HG03135 (cell line): ENCODE results near the gene MINDY4.
"Not testable (repeated sequence)": the region's sequence is repeated elsewhere in the genome, so short reads cannot be mapped to it uniquely, and the experiment has no call there.

Experiments used
- ATAC-seq: cut with Tn5 transposase; IDR thresholded peaks from one replicate; pipeline ENCODE4 v1.9.1; 2021; ENCODE audit warnings: mild to moderate bottlenecking, moderate library complexity; ENCODE audit not compliant: unreplicated experiment

Gene MINDY4

DNA sequence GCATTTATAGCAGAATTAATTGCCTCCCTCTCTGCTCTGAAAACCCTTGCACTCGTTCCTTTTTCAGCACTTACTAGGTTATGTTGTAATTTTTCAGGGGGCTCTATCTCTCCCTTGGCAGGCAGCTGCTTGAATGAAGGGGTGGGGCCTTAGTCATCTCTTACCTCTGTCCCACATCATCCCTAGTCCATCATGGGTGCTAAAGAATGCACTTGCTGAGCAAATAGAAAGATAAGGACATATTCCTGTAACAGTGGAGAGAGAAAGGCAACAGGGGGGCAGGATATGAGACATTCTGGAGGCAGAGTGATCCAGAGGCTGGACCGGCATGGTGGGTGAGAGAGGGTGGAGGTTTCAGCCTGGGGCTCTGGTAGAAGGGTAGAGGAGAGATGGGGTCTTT is 60.0 kb downstream of the MINDY4 start:
- ATAC-seq, result no peak

DNA sequence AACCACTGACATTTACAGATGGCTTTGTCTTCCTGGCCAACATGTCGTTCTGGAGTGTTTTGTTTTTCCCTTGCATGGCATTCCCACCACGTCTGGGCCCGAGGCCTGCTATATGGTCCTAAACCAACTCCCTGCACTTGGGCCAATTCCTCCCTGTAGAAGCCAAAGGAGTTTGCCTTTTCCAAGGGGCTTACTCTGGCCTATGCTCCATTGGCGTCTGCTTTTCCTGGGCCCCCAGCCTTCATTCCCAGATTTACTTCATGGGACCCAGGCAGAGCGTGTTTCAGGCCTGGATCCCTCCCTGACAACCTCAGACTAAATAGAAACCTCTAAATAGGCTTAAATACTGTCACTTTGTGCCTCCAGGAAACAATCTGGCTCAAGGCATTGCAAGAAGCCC is 60.7 kb downstream of the MINDY4 start:
- ATAC-seq, result no peak

DNA sequence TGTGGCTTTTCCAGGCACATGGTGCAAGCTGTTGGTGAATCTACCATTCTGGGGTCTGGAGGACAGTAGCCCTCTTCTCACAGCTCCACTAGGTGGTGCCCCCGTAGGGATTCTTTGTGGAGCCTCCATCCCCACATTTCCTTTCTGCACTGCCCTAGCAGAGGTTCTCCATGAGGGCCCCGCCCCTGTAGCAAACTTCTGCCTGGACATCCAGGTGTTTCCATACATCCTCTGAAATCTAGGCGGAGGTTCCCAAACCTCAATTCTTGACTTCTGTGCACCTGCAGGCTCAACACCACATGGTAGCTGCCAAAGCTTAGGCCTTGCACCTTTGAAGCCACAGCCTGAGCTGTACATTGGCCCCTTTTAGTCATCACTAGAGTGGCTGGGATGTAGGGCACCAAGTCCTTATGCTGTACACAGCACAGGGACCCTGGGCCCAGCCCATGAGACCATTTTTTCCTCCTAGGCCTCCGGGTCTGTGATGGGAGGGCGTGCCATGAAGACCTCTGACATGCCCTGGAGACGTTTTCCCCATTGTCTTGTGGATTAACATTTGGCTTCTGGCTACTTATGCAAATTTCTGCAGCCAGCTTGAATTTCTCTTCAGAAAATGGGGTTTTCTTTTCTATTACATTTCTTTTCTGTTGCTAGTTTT is 62.9 kb downstream of the MINDY4 start:
- ATAC-seq, result not testable (repeated sequence)

DNA sequence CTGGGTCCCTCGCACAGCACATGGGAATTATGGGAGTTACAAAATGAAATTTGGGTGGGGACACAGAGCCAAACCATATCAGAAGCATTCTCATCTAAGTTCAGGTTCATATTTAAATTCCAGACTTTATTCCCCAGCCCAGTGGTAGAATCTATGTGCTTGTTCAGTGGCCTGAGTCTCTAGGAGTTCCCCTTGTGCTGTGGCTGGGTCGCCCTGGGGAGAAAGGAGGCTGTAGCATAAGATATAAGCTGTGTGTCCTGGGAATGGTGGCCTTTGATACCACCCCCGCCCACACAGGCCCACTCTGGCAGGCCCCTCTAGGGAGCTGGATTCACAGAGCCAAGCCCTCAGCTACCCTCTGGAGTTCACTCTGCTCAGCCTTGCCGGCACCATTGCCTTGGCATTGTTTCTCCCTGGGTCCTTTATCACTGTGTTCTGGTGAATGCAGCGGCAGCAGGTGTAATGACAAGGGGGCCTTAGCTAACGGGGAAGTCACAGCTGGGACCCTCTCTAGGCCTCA is 64.2 kb downstream of the MINDY4 start:
- no peak for ATAC-seq

DNA sequence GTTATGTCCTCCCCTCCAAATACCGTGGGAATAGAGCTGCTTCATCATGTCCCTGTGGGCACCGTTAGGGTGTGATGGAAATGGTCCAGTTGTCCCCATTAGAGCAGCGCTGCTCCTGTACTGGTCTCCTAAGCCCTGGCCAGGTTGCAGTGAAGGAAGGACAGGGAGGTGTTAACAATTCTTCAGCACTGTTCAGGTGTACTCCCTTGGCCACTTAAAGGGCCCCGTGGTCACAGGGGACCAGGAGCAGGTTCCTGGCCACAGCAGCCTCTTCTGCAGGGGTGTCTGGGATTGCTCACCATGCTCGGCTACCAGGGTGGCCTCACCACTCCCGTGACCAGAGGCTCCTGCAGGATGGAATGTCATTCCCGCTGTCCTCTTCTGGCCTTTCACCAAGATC is 65.8 kb downstream of the MINDY4 start:
- ATAC-seq, result no peak

DNA sequence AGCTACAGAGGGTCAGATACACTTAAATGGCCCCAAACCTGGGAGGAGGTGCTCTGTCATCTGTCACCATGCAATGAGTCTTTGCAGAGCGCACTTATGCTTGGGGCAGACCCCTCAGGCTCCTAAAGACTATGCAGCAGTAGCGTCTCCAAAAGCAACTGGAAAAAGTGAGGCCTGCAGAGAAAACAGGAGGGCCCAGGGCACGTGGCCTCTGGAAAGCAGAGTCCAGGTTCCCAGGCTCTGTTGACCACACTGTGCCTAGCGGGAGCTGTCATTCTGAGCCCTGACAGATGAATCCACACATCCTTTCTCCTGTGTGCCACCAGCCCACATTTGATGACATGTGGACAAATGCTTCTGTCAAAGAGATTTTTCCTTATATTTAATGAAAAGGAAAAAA is 66.4 kb downstream of the MINDY4 start:
- no peak for ATAC-seq

DNA sequence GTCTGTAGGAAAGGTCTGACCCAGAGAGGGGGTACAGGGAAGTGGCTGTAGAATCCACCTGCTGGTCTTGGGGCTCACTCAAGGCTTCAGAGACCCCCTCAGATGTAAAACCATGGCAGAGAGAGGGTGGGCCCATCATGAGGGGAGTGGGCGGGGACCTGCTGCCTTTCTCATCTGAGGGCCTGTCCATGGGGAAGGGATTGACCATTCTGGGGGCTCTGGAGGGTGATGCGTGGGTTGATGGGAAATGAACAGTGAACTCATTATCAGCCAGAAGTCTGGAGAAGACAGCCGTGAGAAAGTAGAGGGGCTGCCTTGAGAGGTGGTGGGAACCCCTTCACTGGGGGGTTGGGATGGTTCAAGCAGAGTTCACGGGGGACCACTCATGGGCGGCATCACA is 66.8 kb downstream of the MINDY4 start:
- no peak for ATAC-seq

DNA sequence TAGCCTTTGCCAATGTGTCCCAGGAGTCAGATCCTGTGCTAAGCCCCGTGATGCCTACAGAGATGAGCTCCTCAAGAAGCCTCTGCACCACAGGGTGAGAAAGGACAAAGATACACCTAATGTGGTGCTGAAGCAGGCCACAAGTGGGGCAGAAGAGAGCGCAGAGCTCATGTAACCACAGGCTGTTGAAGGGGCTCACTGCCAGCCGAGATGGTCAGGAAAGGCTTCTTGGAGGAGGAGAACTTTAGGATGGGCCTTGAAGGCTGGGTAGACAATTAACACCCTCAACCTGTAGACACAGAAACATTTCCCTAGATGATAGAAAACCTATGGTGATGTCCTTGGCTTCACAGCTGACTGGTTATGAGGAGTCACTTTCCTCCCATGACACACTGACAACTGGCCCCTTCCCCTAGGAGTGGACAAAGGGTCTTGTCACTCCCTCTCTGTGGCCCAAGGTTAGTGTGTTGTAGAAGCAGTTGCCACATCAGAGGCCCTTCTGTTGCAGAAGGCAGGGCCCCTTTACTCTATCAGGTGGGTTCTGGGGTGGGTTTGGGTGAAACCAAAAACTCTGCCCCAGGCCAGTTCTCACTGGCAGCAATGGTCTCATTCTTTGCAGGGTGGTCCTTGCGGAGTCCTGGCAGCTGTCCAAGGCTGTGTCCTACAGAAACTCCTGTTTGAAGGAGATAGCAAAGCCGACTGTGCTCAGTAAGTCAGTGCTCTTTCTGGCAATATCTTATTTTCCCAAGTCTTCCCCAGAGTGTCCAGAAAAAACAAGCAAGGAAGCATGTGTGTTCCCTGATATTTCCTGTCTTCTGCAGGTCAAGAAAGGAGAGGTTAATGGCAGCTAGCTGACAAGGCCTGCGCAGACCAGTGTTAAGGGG is 69.2 kb downstream of the MINDY4 start:
- no peak for ATAC-seq

DNA sequence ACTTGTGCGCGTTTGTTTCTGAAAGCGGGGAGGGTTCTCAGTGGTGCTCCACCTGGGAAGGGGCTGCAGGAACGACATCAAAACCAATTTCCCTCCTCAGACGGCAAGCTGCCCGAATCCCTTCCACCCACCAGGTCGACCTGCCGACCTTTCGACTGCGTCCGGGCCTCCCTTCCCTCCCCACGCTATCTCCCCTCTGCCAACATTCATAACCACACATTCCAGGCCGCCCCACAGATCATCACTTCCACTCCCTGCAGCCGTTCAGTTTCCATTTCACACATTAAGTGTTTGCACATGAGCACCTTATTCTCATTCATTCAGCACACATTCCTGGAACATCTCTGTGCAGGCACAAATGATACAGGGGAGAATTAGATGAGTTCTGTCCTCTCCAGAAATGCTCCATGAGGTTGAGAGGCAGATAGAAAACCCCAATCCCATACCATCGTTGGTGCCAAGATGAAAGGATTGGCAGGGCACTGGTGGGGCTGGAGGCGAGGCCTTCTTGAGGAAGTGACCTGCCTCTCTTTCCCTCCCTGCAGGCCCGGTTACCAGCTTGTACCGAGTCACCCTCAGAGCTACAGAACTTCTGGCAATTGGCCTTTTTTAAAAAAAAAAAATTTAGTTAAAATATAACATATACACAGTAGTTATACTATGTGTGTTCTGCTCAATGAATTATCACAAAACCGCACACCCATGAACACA is 70.0 kb downstream of the MINDY4 start:
- ATAC-seq, result no peak

DNA sequence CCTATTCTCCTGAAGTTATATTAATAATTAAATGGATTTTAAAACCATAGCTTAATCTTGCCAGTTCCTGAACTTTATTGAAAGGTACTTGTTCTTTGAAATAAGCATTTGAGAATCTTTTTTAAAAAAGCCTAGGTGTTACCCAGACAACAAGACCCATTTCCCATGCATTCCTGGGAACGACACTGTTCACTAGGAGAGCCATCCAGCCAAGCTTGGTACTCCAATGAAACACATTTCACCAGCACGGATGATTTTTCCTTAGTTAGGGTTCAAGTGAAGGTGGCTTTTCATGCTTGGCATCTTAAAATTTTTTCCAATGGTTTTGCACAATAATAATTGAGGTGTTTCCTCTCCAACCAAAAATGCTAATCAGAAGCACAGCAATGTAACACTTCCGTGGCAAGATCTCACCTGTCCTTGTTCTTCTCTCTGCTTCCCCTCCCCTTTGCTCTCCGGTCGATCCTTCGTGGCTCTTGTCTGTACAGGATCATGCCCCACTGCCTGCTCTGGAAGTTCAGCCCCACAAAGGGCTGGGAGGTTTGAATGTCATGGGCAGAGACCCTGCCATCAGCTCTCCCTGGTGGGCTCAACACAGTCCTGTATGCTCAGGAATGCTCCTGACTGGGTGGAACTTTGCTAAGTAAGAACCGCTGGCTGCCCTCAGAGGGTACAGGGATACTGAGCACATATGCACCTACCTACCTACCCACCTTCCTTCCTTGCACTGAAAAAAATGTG is 70.8 kb downstream of the MINDY4 start:
- no peak for ATAC-seq

DNA sequence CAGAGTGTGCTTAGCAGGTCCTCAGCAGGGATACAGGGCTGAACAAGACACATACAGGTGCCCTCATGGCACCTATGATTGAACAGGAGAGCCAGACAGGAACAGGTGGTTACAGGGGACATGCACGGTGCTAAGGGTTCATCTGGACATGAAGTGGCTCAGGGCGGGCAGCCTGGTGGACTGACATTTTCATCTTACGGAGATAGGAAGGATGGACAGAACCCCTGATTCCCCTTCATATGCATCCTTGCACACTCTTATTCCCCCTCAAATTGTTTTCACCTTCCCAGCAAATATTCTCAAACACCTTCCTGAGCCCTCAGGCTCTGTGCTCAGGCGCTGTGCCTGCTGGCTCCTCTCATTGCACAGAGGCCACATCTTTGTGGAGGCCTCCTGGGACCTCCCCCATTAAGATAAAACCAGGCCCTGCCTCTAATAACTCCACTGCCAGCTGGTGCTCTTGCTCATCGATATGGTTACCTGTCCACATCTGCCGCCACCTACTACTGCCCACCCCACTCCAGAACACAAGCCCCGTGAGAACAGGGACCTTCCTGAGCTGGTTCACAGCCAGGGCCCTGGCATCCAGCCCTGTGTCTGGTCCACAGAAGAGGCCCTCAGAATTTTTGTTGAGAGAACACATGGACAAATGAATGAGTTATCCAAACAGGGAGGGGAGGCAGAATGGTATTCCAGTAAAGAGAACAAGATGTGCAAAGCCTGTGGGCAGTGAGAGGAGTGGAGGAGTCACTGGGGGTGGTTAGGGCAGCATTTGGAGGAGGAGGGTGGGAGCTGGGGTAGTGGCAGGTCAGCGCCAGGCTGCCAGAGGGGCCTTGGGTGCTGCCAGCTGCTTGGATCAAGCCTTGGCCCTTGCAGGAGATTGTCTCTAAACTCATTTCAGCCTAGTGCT is 71.6 kb downstream of the MINDY4 start:
- no peak for ATAC-seq

DNA sequence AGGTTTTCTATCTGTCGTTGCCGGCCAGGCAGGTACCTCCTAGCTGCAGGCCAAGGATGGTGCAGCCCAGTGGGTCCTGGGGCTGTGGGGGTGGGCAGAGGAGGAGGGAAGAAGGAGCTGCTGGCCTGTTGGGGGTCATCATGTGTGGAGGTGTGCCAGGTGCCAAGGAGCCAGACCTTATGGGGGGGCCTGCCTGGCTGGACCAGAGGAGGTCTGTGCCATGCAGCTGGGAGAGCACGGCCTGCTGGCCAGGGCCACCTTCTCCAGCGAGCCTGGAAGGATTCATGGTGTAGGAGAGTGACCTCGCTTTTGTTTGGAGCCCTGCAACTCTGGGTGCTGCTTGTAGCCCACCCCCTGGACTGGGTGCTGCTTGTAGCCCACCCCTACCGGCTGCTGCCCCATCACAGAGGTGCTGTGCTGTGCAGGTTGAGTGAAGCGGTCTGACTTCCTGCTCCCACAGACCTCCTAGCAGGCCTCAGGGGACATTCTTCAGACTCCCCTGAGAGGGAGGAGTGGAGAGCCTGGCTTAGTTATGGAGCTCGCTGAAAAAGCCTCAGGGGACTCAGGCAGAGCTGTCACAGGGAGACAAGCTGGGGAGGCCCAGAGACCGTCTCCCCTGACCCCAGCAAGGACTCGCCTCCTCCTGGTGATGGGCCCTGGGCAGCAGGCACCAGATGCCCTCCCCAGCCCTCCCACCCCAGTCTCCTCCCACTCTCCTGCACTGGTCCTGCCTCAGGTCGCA is 72.7 kb downstream of the MINDY4 start:
- ATAC-seq, result no peak

DNA sequence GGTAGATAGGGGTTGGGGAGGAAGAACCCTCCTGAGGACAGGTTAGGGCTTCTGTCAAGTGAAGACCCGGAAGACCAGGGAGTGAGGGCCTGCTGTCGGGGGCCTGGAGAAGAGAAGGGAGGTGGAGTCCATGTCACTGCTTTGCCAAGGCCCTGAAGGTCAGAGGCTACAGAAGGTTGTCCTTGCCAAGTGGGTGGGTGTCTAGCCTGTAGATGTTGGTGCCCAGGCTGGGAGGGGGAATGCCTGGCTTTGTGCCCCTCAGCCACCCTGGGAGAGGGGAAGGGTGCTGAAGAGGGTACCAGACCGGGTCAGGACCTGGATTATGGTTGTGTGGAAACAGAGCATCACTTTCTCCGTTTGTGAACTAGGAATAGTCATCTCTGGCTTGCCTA is 73.3 kb downstream of the MINDY4 start:
- no peak for ATAC-seq

DNA sequence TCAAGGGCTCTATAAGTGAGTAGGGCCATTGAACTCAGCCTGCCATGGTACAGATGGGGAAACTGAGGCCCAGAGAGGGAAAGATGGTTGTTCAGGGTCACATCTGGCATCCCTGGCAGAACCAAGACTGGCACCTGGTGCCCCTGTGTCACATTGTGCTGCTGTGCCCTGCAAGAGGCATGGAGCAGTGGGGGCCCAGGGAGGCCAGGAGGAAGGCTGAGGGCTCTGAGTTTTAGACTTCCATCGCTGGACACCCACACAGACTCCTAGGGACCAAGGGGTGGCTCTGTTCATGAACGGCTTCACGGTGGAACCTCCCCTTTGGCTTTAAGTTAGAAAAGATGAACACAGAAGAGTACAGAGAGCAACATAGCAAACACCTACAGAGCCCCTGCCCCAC is 73.7 kb downstream of the MINDY4 start:
- no peak for ATAC-seq

DNA sequence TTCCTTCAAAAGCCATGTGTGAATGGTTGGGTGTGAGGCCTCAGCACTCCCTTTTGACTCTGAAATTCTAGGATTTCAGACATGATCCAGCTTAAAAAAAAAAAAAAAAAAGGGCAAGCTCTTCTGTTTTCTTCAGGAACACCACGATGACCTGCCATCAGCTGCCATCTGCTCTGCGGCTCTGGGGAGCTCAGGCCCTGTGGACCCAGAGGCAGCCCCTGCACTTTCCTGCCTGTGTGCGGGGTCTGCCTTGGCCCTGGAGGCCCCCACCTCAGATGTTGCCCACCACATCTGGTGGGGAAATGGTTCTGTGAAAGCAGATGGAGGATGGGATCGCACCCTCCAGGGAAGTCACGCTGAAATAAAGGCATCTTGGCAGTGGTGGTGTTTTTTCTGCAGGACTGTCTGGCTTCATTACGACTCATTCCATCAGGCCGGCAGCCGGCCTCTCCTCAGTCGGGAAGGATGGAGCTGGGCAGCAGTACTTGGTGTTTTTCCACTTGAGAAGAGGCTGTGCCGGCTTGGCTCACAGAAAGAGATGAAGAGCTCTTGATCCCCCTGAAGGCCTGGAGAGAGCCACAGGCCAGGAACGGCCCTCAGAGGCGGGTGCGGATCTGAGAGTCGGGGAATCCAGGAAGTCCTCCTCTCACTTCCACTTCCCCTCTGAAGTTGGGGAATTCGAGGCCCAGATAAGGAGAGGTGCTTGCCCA is 74.4 kb downstream of the MINDY4 start:
- ATAC-seq, result no peak

DNA sequence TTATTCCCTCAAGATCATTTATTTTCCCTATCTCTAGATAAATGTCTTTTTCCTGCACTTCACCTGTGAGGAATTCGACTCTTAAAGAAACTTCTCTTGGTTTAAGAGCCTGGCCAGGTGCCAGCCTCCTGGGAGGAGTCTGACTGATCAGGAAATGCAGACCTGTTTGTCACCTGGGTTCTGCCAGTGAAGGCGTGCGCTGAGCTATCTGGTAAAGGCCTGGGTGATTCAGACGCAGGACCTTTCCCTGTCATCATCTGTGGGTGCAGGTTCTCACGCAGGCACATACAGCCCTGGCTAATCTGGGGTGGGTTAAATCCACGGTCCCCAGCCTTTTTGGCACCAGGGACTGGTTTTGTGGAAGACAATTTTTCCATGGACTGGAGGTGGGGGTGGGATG is 75.2 kb downstream of the MINDY4 start:
- no peak for ATAC-seq

DNA sequence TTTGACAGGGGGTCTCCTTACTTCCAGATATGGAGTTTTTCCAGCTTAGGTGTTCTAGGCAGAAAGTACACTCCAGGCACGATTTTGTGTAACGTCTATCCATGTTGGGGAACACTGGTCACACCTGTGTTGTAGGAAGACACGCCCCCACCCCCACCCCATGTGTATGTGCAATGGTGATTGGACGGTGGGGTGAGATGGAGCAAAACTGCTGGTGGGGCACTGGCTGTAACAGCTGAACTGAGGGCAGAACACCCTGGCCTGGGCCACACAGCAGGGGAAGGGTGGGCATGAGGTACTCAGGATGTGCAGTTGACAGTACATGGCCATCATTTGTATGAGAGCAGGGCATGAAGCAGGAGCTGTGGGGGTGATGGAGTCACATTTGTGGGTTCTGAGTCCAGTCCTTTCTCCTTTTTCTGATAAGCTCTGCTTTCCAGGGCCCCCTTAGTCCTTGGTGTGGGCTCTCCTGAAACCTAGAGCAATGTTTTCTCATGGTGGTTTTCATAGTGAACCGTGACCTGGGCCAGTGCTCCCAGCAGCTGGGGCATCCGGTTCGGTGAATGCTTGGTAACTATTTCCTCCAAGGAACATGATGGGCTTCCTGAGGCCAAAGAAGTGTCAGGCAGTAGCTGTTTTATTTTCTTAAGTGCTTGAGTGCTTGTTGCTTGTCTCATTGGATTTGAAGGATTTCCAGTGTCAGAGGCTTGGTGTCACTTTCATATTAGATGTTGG is 77.1 kb downstream of the MINDY4 start:
- no peak for ATAC-seq

DNA sequence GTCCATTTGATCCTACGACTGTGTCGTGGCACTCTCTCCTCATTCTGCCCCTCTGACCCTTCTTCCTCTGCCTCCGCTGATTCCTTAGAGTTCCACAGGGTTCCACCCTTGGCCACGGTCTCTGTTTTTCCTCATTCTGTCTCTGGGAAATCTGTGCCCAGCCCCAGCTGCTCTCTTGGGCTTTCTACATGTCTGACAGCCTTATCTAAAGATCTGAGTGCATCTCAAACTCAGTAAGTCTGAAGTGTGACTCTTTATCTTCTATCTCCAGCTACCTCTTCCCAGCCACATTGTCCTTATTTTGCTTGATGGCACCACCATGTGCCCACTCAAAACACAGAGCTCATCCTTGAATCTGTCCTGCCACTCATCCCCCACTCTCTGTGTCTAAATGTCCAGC is 78.3 kb downstream of the MINDY4 start:
- ATAC-seq, result no peak
